ACHN (cell line): ENCODE data around the gene ING3.

ENCODE experiments used
- DNase-seq: peaks from one replicate; pipeline ENCODE4 v3.0.0-alpha.2; 2015
- in situ Hi-C: cut with HindIII; loops from 2 replicates; pipeline ENCODE4 v1.10.0; 2017; ENCODE audit warnings: low sequenced_read_pairs, low pct_ligation_motif_present, low pct_unique_long_range_greater_than_20kb

Gene ING3

GRCh38 chr7:120950539-120951308 lies at the start of gene ING3:
TSS of gene ING3 (plus strand) at chr7:120950777. CDS start at chr7:120950897, 120 bp downstream.
- in situ Hi-C loops: no loop called here
- DNase-seq: peak; percentile 100

- no peak for DNase-seq
- in situ Hi-C loops: no loop called here
Observed at GRCh38 chr7:120915314-120916105, 35.1 kb upstream of the ING3 start.

GRCh38 chr7:120916121-120916520 lies 34.5 kb upstream of the ING3 start:
- in situ Hi-C loops: no loop called here

GRCh38 chr7:120916538-120916937 lies 34.0 kb upstream of the ING3 start:
- in situ Hi-C loops: no loop called here
- no peak for DNase-seq

More at GRCh38 chr7:120916121-120916520, 34.5 kb upstream of the ING3 start:
- no peak for DNase-seq

- DNase-seq: no peak
- in situ Hi-C loops: no loop called here
Observed at GRCh38 chr7:120919466-120919865, 31.1 kb upstream of the ING3 start.

GRCh38 chr7:120920034-120920433 lies 30.5 kb upstream of the ING3 start:
- in situ Hi-C loops: no loop called here
- no peak for DNase-seq

- in situ Hi-C loops: no loop called here
- no peak for DNase-seq
Observed at GRCh38 chr7:120920591-120921274, 29.8 kb upstream of the ING3 start.

GRCh38 chr7:120924837-120925236 lies 25.7 kb upstream of the ING3 start:
- in situ Hi-C loops: no loop called here
- DNase-seq: no peak

GRCh38 chr7:120925392-120925791 lies 25.2 kb upstream of the ING3 start:
- in situ Hi-C loops: no loop called here
- DNase-seq: no peak

- in situ Hi-C loops: no loop called here
- DNase-seq: no peak
Observed at GRCh38 chr7:120926943-120927346, 23.6 kb upstream of the ING3 start.

GRCh38 chr7:120927454-120928103 lies 23.0 kb upstream of the ING3 start:
- in situ Hi-C loops: no loop called here
- no peak for DNase-seq

GRCh38 chr7:120931243-120931642 lies 19.3 kb upstream of the ING3 start:
- in situ Hi-C loops: no loop called here
- DNase-seq: no peak

GRCh38 chr7:120933475-120933874 lies 17.1 kb upstream of the ING3 start:
- in situ Hi-C loops: no loop called here
- no peak for DNase-seq

GRCh38 chr7:120939345-120939744 lies 11.2 kb upstream of the ING3 start:
- in situ Hi-C loops: no loop called here
- no peak for DNase-seq

GRCh38 chr7:120941064-120941463 lies 9.5 kb upstream of the ING3 start:
- in situ Hi-C loops: no loop called here
- peak; percentile 64 for DNase-seq

GRCh38 chr7:120941856-120942255 lies 8.7 kb upstream of the ING3 start:
- in situ Hi-C loops: no loop called here
- DNase-seq: no peak

GRCh38 chr7:120942861-120943260 lies 7.7 kb upstream of the ING3 start:
- in situ Hi-C loops: no loop called here

GRCh38 chr7:120944826-120945562 lies 5.6 kb upstream of the ING3 start:
- no peak for DNase-seq
- in situ Hi-C loops: no loop called here

More at GRCh38 chr7:120942861-120943260, 7.7 kb upstream of the ING3 start:
- no peak for DNase-seq
